Activated CD8-positive, alpha-beta T cell treated with anti-CD3 and anti-CD28 coated beads, Interleukin-2, amount 10 ng/mL, durations not matched to agents 7 days and 5 days (primary cell): ENCODE measurements around the gene SHKBP1. TPM values are rescaled to one million over a fixed set of nuclear protein-coding genes. Genes with fewer than 3 reads are reported as not detected.
"Not testable (repeated sequence)": the region's sequence is repeated elsewhere in the genome, so short reads cannot be mapped to it uniquely, and the experiment has no call there.

Experiments used
- ATAC-seq: fragments of 150-1000 bp; cut with Tn5 transposase; one replicate; pipeline ENCODE4 v1.10.0; 2021; ENCODE audit warnings: moderate library complexity
- CTCF ChIA-PET: fragments of 350-600 bp; sonication (Branson Sonifier 250); formaldehyde crosslinking; loops from one replicate; lab custom pipeline; 2021; ENCODE audit warnings: antibody characterized with exemption; lab: Charles Lee
- POLR2A ChIA-PET: fragments of 350-600 bp; sonication (Branson Sonifier 250); formaldehyde crosslinking; loops from one replicate; lab custom pipeline; 2021; ENCODE audit warnings: antibody characterized with exemption; lab: Charles Lee
- DNase-seq: peaks from one replicate; pipeline ENCODE4 v3.0.0-alpha.2; 2020
- H3K27ac Mint-ChIP-seq: one replicate; pipeline ENCODE4 v1.8.0; 2021; ENCODE audit warnings: mild to moderate bottlenecking, mixed read lengths
- H3K27me3 Mint-ChIP-seq: one replicate; pipeline ENCODE4 v1.8.0; 2021; ENCODE audit warnings: low read depth, mixed read lengths
- H3K36me3 Mint-ChIP-seq: one replicate; pipeline ENCODE4 v1.8.0; 2021; ENCODE audit warnings: low read depth, mixed read lengths
- H3K4me1 Mint-ChIP-seq: one replicate; pipeline ENCODE4 v1.8.0; 2021; ENCODE audit warnings: low read depth, mixed read lengths
- H3K4me3 Mint-ChIP-seq: one replicate; pipeline ENCODE4 v1.8.0; 2021; ENCODE audit warnings: mild to moderate bottlenecking, mixed read lengths
- H3K9me3 Mint-ChIP-seq: one replicate; pipeline ENCODE4 v1.8.0; 2022; ENCODE audit warnings: mixed read lengths; ENCODE audit not compliant: insufficient read depth
- total RNA-seq, 2 experiments: library from RNA; stranded (reverse); gene quantifications; one replicate each; pipeline ENCODE4 v1.2.3, GENCODE V29; 2021

The SHKBP1 gene
- total RNA-seq, 2 experiments from 2014 or later = 116 to 124 TPM

GRCh38 chr19:40621283-40621682 lies 44.6 kb downstream of the SHKBP1 start:
- peaks cover 15% of the 10 kb centered on the region for H3K4me1 Mint-ChIP-seq
- ATAC-seq (no peak), DNase-seq (no peak)
- no peaks in the 10 kb centered on the region for H3K9me3 Mint-ChIP-seq
- H3K4me3 Mint-ChIP-seq = no peak overlapping the region
- peaks cover 18% of the 10 kb centered on the region for H3K36me3 Mint-ChIP-seq
- H3K27ac Mint-ChIP-seq = no peak overlapping the region
- ChIA-PET CTCF (interaction anchor here (1.9 to 4.8 kb wide), 2 partner anchors 13 to 17 kb away, joined by 5 to 60 read pairs; no protein-coding TSS in a partner anchor), POLR2A (interaction anchor here (0.6 kb wide), 1 partner anchor 9 kb away, joined by 3 read pairs; no protein-coding TSS in a partner anchor)
- H3K27me3 Mint-ChIP-seq = no peaks in the 10 kb centered on the region

DNA sequence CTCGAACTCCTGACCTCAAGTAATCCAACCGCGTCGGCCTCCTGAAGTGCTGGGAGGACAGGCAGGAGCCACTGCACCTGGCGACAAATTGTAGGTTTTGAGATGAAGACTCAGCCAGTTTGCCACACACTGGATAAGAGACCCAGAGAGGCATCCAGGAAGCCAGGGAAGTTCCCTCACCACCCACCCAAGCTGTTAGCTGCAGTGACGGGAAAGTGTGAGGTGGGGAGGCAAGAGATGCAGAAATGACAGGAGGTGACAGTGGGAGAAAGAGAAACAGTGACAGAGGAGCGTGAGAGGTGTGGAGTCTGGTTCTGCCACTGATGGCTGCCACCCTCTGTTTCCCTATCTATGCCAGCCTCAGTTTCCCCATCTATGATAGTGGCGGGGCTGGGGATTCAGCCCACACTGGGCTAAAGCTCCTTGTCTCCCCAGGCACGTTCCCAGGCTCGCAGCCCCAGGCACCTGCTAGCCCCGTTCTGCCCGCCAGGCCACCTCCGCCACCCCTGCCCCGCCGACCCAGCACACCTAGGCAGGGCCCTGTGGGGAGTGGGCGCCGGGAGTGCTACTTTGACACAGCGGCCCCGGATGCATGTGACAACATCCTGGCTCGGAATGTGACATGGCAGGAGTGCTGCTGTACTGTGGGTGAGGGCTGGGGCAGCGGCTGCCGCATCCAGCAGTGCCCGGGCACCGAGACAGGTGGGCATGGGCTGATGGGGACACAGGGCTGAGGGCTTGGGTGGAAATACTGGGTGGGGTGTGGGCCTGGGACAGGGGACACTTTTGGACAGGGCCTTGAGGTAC lies 45.5 kb downstream of the SHKBP1 start:
- H3K4me3 Mint-ChIP-seq = no peak overlapping the region
- CTCF ChIA-PET = interaction anchor here (3.2 to 4.8 kb wide), 2 partner anchors 12 kb away, joined by 22 to 60 read pairs; no protein-coding TSS in a partner anchor
- POLR2A ChIA-PET = no interaction called here

DNA sequence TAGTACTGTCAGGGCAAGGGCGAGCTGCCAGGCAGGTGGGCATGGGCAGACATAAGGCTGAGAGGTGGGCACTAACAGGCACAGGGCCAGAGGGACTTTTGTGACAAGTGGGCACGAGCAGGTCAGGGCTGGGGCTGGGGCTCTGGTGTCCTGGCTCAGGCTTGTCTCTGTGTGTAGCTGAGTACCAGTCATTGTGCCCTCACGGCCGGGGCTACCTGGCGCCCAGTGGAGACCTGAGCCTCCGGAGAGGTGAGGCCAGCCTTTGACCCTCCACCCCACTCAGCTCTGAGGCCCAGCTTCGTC lies 46.1 kb downstream of the SHKBP1 start:
- Mint-ChIP-seq H3K9me3 (no peaks in the 10 kb centered on the region), H3K4me3 (no peak overlapping the region), H3K36me3 (peaks cover 18% of the 10 kb centered on the region), H3K4me1 (peaks cover 16% of the 10 kb centered on the region), H3K27ac (no peak overlapping the region), H3K27me3 (no peaks in the 10 kb centered on the region)
- no peak for DNase-seq
- ChIA-PET CTCF (interaction anchor here (3.2 kb wide), 1 partner anchor 11 kb away, joined by 22 read pairs; no protein-coding TSS in a partner anchor), POLR2A (no interaction called here)
- no peak for ATAC-seq

More for the DNA sequence above, 45.5 kb downstream of the SHKBP1 start:
- ATAC-seq (no peak), DNase-seq (no peak)
- H3K4me1 Mint-ChIP-seq = peaks cover 16% of the 10 kb centered on the region
- H3K36me3 Mint-ChIP-seq = peaks cover 18% of the 10 kb centered on the region
- H3K9me3 Mint-ChIP-seq = no peaks in the 10 kb centered on the region
- H3K27ac Mint-ChIP-seq = no peak overlapping the region
- no peaks in the 10 kb centered on the region for H3K27me3 Mint-ChIP-seq

- ChIA-PET CTCF (interaction anchor here (1.4 to 3.2 kb wide), 2 partner anchors 11 to 92 kb away, joined by 3 to 22 read pairs; no protein-coding TSS in a partner anchor), POLR2A (interaction anchor here (0.6 kb wide), 1 partner anchor 175 kb away, joined by 3 read pairs; the partner anchor contains the start of gene EGLN2)
- H3K4me3 Mint-ChIP-seq = no peak overlapping the region
- no peak overlapping the region for H3K27ac Mint-ChIP-seq
- no peaks in the 10 kb centered on the region for H3K27me3 Mint-ChIP-seq
- peaks cover 18% of the 10 kb centered on the region for H3K36me3 Mint-ChIP-seq
- H3K9me3 Mint-ChIP-seq = no peaks in the 10 kb centered on the region
- peak; percentile 35 for ATAC-seq
- DNase-seq = no peak
- peaks cover 16% of the 10 kb centered on the region for H3K4me1 Mint-ChIP-seq
These were observed 47.0 kb downstream of the SHKBP1 start for GRCh38 chr19:40623403-40624251.

- H3K27me3 Mint-ChIP-seq, H3K4me3 Mint-ChIP-seq, POLR2A ChIA-PET, ATAC-seq, DNase-seq, H3K9me3 Mint-ChIP-seq: not testable (repeated sequence)
- peak overlapping the region; percentile 35 for H3K27ac Mint-ChIP-seq
- CTCF ChIA-PET = interaction anchor here (1.4 to 3.2 kb wide), 2 partner anchors 10 to 93 kb away, joined by 3 to 22 read pairs; no protein-coding TSS in a partner anchor
- peaks cover 16% of the 10 kb centered on the region for H3K4me1 Mint-ChIP-seq
- peaks cover 18% of the 10 kb centered on the region for H3K36me3 Mint-ChIP-seq
These were observed 47.9 kb downstream of the SHKBP1 start for GRCh38 chr19:40624369-40625153.

DNA sequence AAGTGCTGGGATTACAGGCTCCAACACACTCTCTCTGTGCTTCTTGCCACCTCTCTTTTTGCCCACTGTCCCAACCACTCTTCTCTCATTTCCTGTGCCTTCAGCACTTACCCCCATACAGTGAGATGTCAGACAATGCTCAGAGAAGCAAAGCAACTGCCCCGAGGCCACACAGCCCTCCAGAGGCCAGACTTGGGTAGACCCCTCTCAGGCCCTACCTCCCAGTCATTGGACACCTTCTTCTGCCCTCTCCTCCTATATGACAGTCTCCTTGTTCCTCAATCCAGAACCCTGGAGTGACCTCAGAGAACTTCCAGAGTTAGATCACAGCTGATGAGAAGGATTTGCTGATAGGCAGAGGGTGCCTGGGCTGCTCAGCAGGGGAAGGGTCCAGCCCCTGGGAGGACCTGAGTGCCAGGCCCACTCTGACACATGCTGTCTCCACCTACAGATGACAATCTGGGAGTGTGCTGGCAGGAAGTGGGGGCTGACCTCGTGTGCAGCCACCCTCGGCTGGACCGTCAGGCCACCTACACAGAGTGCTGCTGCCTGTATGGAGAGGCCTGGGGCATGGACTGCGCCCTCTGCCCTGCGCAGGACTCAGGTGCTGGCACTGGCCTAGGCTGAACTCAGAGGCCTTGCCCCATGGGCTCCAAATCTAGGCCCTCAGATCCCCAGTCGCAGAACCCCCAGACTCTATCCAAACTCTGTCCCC lies 48.9 kb downstream of the SHKBP1 start:
- Mint-ChIP-seq H3K4me3 (no peak overlapping the region), H3K4me1 (peaks cover 18% of the 10 kb centered on the region), H3K36me3 (peaks cover 18% of the 10 kb centered on the region), H3K9me3 (no peaks in the 10 kb centered on the region), H3K27ac (peak overlapping the region; percentile 56), H3K27me3 (no peaks in the 10 kb centered on the region)
- ChIA-PET CTCF (interaction anchor here (3.2 kb wide), 1 partner anchor 9 kb away, joined by 22 read pairs; no protein-coding TSS in a partner anchor), POLR2A (no interaction called here)
- DNase-seq = no peak
- ATAC-seq = no peak

GRCh38 chr19:40626918-40627317 lies 50.2 kb downstream of the SHKBP1 start:
- ChIA-PET POLR2A (interaction anchor here (0.7 kb wide), 1 partner anchor 1878 kb away, joined by 3 read pairs; no protein-coding TSS in a partner anchor), CTCF (interaction anchor here (1.0 kb wide), 1 partner anchor 8 kb away, joined by 4 read pairs; no protein-coding TSS in a partner anchor)
- Mint-ChIP-seq H3K27ac (no peak overlapping the region), H3K27me3 (no peaks in the 10 kb centered on the region), H3K4me3 (no peak overlapping the region), H3K4me1 (peaks cover 18% of the 10 kb centered on the region), H3K9me3 (no peaks in the 10 kb centered on the region), H3K36me3 (peaks cover 13% of the 10 kb centered on the region)
- no peak for ATAC-seq
- no peak for DNase-seq

- CTCF ChIA-PET = no interaction called here
- H3K4me3 Mint-ChIP-seq = no peak overlapping the region
- H3K27me3 Mint-ChIP-seq = no peaks in the 10 kb centered on the region
- H3K9me3 Mint-ChIP-seq = no peaks in the 10 kb centered on the region
- POLR2A ChIA-PET = interaction anchor here (0.6 to 0.7 kb wide), 2 partner anchors 810 to 1879 kb away, joined by 3 read pairs; no protein-coding TSS in a partner anchor
- H3K4me1 Mint-ChIP-seq = peaks cover 18% of the 10 kb centered on the region
- ATAC-seq (no peak), DNase-seq (no peak)
- H3K36me3 Mint-ChIP-seq = peaks cover 11% of the 10 kb centered on the region
- H3K27ac Mint-ChIP-seq = no peak overlapping the region
These were observed 51.0 kb downstream of the SHKBP1 start for GRCh38 chr19:40627486-40628279.

- DNase-seq (no peak), ATAC-seq (no peak)
- Mint-ChIP-seq H3K4me3 (no peak overlapping the region), H3K4me1 (peaks cover 18% of the 10 kb centered on the region), H3K27ac (no peak overlapping the region), H3K36me3 (peaks cover 11% of the 10 kb centered on the region), H3K27me3 (peaks cover 5% of the 10 kb centered on the region), H3K9me3 (no peaks in the 10 kb centered on the region)
- ChIA-PET CTCF (no interaction called here), POLR2A (no interaction called here)
These were observed 52.7 kb downstream of the SHKBP1 start for GRCh38 chr19:40629346-40629745.
